SK-N-SH (cell line): ENCODE data around the gene OR5M11.

ENCODE experiments used
- EP300 ChIP-seq, 2 experiments: IDR thresholded peaks; 2 replicates each; pipeline versions ENCODE4 v1.4.0 to v1.6.1; 2012; ENCODE audit warnings: borderline replicate concordance in 1 of 2, low read depth in 1 of 2, low read length in 1 of 2
- EZH2phosphoT487 ChIP-seq: fragments of 200-600 bp; sonication (generic); IDR thresholded peaks from 2 replicates; pipeline ENCODE4 v1.6.1; 2017; ENCODE audit warnings: low read depth, mixed run types, mild to moderate bottlenecking, antibody characterized with exemption, moderate library complexity, borderline replicate concordance
- FOXM1 ChIP-seq: IDR thresholded peaks from 2 replicates; pipeline ENCODE4 v1.4.0; 2012; ENCODE audit warnings: low read depth, mild to moderate bottlenecking
- MAX ChIP-seq: IDR thresholded peaks from 2 replicates; pipeline ENCODE4 v1.4.0; 2012; ENCODE audit warnings: low read depth
- NFIC ChIP-seq: IDR thresholded peaks from 2 replicates; pipeline ENCODE4 v1.4.0; 2012; ENCODE audit warnings: borderline replicate concordance
- POLR2AphosphoS5 ChIP-seq: IDR thresholded peaks from 2 replicates; pipeline ENCODE4 v1.6.1; 2012; ENCODE audit warnings: low read depth, low read length
- RFX5 ChIP-seq: IDR thresholded peaks from 2 replicates; pipeline ENCODE4 v1.6.1; 2012; ENCODE audit warnings: mild to moderate bottlenecking, improper control_type of control experiment, low read length
- TF ChIP-seq, protein P1 (sequence below): fragments of 200-600 bp; sonication (generic); IDR thresholded peaks from 2 replicates; pipeline ENCODE4 v1.6.1; 2017; ENCODE audit warnings: antibody characterized with exemption, mild to moderate bottlenecking, moderate library complexity

- TF ChIP-seq FOXM1: no peak
- TF ChIP-seq, protein P1, sequence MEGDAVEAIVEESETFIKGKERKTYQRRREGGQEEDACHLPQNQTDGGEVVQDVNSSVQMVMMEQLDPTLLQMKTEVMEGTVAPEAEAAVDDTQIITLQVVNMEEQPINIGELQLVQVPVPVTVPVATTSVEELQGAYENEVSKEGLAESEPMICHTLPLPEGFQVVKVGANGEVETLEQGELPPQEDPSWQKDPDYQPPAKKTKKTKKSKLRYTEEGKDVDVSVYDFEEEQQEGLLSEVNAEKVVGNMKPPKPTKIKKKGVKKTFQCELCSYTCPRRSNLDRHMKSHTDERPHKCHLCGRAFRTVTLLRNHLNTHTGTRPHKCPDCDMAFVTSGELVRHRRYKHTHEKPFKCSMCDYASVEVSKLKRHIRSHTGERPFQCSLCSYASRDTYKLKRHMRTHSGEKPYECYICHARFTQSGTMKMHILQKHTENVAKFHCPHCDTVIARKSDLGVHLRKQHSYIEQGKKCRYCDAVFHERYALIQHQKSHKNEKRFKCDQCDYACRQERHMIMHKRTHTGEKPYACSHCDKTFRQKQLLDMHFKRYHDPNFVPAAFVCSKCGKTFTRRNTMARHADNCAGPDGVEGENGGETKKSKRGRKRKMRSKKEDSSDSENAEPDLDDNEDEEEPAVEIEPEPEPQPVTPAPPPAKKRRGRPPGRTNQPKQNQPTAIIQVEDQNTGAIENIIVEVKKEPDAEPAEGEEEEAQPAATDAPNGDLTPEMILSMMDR: no peak
- no peak for TF ChIP-seq RFX5
- TF ChIP-seq EP300 (IDR thresholded peaks at IDR 0.05; ENCODE audit: borderline replicate concordance in 1 of 2, low read depth in 1 of 2, low read length in 1 of 2): no peak
- TF ChIP-seq MAX: no peak
- no peak for TF ChIP-seq NFIC
- TF ChIP-seq POLR2AphosphoS5: no peak
- no peak for TF ChIP-seq EZH2phosphoT487
Observed at GRCh38 chr11:56509439-56509838, 33.6 kb downstream of the OR5M11 start.
